Stimulated activated CD4-positive, alpha-beta T cell treated with anti-CD3 and anti-CD28 coated beads, Interleukin-1b, Interleukin-23, amount 100 ng/mL, for 1 hour (primary cell): ENCODE results near the gene ANKS1B.
"Not testable (repeated sequence)": the region's sequence is repeated elsewhere in the genome, so short reads cannot be mapped to it uniquely, and the experiment has no call there.

Experiments
- DNase-seq, 2 donors: peaks; one replicate each; pipeline ENCODE4 v3.0.0-alpha.2; 2020; ENCODE audit warnings: low read depth in 2 of 2

Gene ANKS1B

DNA sequence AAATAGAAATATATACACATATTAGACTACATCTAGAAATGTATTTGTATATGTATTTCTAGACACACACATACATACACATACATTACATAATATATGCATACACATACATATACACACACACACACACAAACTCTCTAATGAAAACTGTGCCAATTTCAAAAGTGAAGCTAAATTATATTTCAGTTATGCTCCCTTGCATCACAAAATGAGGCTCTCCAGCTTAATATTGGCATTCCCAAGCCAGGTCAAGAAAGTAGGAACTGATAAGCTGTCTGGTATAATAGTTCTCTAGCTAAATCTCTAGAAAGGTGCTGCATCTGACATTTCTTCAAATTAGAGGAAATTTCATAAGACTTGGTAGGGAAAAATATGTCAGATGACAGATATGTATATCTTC, 280.3 kb downstream of the ANKS1B start:
- no peak for DNase-seq

DNA sequence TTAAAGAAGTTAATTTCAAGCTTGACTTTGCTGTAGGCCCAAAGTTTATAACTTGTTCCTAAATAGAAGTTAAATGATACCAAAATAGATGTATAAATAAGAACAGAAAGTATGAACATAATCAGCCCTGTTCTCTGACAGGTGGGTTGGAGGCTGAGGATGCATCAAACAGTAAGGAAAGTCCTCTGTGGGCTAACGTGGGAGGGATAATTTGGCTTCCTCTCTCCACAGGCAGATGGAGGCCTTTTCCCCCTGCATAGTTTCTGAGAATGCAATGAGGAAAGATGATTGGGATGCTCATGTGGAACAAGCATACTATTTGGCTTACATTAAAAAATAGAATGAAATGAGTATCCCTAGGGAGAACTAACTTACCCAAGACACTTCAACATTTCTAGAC, 280.7 kb downstream of the ANKS1B start:
- DNase-seq, result no peak

DNA sequence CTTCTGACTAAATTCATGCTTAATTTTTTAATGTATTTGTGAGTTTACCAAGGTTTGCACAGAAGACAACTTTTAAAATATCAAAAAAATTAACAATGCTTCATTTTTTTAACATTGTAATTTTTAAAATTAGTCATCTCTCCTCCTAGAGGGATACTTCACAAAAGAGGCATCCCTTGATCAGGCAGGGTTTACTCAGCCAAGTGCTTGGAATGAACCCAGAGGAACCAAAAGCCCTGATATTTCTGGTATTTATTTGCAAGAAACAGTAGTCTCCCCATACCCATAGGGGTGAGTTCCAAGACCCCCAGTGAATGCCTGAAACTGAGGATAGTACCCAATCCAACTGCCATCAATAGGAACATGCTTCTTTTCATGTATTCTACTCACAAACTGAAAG, 284.7 kb downstream of the ANKS1B start:
- no peak for DNase-seq

DNA sequence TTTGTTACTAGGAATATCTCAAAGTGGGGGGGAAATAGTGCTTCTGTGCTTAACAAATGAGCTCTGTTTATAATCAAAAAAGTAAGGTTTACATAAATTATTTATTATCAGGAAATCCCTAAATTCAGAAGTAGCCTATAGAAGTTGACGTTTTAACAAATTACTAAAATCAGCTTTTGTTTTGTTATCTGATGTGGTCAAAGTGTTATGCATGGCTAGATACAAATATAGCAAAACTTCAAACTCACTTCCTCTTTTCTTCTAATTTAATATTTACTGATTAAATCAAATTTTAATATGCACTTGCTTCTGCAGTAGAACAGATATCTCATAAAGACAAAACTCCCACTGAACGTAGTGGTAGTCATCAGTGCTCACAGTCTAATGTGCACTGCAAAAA, 289.7 kb downstream of the ANKS1B start:
- no peak for DNase-seq

DNA sequence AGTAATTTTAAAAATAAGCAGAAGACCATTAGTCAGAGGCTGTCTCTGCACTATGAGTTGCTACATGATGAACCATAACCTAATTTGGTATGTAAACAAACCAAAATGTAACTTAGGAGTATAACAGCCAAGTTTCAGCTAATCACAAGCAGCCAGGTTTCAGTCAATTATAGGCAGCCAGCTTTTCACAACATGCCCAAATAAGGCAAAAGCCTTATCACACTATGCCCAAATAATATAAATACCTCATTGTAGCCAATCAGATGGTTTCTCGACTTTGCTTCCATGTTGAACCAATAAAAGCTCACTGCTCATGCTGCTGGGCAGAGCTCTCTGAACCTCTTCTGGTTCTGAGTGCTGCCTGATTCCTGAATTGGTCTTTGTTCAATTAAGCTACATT, 298.6 kb downstream of the ANKS1B start:
- no peak for DNase-seq

DNA sequence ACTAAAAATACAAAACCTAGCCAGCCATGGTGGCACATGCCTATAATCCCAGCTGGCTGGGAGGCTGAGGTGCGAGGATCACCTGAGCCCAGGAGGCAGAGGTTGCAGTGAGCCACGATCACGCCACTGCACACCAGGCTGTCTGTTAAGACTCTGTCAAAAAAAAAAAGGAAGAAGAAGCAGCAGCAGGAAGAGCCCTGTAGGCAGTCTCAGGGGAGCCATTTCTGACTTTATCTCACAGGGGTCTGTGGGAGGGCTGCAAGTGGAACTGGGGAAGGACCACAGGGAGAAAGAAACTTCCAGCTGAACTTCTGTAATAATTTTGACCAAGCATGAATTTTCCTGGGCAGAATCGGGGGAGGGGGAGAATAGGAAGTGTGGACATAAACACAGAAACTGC, 304.5 kb downstream of the ANKS1B start:
- DNase-seq, result no peak

DNA sequence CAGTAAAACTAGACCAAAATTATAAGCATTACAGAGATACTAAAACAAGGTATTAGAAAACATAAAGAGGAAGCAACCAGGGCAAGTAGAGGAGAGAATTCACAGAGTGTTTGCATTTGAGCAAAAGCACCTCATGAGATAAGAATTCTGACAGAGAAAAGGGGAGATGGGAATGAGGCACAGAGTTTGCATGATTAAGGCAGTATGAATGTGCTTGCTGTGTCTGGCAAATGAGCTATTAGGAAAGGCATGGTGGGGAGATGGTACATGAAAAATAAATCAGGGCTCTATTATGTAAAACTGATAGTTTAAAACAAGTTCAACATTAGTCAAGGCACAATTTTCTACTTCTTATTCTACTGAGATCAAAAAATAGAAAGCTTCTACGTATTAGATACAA, 314.1 kb downstream of the ANKS1B start:
- DNase-seq, result no peak

DNA sequence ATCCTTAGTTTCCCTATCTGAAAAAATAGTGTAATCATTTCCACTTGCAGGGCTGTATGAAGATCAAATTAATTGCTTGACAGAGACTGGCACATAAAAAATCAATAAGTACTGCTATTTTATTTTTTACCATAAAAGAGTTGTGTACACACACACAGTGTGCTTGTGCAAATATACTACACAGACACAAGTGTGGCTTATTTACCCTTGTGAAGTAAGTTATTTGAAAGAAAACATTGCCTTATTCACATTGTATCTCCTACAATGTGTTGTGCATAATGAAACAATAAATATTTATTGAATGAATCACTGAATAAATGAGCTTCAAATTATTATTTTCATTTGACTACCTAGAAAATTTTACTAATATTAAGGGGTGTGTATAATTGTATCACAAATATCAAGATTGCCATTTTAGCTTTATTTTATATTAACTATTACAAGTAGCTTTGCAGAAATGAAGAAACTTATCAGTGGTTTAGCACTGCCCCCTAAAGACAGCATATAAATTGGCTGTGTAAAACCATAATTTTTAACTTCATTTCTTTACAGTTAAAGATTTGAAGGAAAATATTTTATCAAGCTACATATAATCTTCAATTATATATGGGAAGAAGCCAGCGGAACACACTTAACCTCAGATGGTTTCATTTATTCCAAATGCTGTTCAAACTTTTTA, 325.9 kb downstream of the ANKS1B start:
- no peak for DNase-seq

DNA sequence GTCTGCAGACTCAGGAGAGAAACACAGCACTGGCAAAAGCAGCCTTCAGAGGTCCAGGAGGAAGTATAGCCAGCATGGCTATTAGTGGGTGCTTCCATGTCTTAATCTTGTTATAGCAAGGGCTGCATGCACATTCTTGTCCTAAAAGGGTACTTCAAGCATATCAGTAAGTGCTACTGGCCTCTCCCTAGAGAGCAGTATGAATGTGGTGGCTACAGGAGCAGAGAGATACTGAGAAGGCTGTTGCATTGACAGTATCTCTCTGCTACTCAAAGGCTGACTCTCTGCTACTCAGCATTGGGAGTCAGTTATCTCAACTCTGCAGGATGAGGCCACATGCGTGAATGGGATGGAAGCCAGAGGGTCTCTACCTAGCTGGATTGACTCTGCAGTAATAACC, 335.2 kb downstream of the ANKS1B start:
- no peak for DNase-seq

DNA sequence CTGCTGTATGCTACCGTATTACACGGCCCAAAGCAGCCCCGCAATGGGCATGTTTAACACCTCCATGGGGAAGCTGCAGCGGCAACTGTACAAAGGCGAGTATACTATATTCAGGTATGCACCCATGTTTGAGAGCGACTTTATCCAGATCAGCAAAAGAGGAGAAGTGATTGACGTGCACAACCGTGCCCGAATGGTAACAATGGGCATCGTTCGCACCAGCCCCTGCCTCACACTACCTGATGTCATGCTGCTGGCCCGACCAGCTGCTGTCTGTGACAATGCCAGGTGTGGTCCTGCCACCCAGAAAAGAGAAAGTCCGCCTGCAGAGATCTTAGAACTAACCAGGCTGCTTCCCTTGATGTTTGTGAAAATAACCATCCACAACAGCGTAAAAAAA, 336.6 kb downstream of the ANKS1B start:
- DNase-seq, result no peak

DNA sequence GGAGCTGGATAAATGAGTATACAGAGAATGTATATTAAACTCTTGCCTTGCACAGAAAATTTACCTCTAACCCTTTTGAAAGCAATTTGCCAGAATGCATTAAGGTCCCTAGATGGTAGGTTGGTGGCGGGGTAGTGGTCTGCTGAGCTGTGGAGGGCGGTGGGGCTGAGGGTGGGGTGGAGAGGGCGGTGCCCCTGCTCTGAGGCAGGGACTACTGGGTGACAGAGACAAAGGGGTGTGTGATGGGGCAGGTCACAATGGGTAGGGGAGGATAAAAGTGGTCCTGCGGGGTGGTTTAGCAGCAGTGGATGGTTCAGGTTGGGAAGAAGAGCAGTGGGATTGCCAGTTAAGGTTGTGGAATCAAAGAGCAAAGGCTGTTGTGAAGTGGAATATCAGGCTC, 337.3 kb downstream of the ANKS1B start, which contains the start of gene GARIN6:
GARIN6 (plus strand) TSS at position 301 of the 400 bp plus-strand sequence. CDS start 422 bp downstream, outside the sequence.
- no peak for DNase-seq

DNA sequence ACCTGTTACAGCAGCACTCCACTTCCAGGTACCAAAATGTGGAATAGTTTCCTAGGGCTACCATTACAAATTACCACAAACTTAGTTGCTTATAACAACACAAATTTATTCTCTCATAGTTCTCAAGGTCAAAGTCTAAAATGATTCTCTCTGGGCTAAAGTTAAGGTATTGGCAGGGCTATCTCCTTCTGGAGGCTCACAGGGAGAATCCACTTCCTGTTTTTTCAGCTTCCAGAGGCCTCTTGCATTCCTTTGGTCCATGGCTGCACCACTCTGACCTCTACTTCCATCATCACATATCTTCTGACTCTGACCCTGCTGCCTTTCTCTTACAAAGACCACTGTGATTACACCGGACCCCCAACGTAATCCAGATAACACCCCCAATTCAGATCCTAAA, 340.1 kb downstream of the ANKS1B start:
- DNase-seq, result no peak

DNA sequence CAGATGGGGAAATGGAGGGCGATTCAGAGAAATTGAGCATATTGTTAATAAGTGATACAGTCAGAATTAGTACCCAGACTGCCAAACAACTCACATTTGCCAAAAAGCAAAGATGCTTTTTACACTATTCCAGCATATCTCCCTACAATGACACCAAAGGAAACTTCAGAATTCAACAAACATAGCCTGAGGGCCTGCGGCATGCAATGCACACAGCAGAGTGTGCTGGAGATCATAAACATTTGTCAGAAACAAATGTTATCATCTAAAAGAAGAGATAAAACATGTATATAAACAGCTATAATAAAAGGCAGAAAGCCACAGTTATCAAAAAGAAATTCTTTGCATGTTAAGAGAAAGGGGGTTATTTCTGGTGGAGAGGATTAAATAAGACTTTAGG, 357.3 kb downstream of the ANKS1B start:
- DNase-seq, result no peak

DNA sequence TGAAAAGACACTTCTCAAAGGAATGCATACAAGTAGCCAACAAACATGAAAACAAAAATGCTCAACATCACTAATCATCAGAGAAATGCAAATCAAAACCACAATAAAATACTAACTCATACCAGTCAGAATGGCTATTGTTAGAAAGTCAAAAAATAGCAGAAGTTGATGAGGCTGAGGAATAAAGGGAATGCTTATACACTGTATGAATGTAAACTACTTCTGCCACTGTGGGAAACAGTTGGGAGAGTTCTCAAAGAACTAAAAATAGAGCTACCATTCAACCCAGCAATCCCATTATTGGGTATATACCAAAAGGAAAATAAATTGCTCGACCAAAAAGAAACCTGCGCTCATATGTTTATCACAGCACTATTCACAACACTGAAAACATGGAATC, 360.1 kb downstream of the ANKS1B start:
- DNase-seq, result not testable (repeated sequence)

DNA sequence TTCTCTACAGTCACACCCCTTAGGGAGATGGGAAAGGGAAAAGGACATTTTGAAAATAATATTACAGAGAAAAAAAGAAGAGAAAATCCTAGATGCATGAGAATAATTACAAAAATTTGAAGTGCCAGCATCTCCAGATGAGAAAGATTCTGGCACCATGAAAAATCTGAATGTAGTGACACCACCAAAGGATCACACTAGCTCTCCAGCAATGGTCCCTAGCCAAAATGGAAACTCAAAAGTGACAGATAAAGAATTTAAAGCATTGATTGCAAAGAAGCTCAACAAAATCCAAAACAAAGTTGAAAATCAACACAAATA, 364.6 kb downstream of the ANKS1B start:
- DNase-seq, result no peak

DNA sequence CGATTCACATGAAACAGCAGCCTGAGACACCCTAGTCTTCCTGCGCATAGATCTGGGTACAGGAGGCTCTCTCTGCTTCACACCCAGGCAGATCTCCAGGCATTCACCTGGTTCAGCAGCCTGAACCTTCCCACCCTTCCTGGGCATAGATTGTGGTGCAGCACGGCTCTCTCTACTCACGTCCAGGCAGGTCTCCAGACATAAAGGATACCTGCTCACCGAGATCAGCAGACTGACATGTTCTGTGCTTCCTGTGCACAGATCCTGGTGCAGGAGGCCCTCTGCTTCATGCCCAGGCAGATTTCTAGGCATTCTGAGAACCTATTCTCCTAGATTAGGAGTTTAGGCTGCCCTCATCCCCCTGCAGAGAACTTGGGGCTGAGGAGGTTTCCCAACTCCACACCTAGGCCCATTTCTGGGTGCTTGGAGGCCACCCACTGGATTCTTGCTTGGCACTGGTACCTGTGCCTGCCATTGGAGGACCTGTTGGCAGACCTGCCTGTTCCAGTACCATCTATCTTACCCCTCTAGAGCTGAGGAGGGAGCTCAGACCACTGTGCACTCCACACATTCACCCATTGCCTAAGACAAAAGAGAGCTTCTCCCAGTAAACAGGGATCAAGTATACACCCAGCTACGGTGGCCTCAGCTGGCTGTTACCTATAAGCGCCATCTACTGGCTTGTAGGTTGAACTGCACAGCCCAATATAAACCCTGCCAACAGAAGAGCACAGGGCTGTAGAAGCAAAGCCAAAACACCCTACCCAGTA, 365.2 kb downstream of the ANKS1B start:
- DNase-seq, result no peak

DNA sequence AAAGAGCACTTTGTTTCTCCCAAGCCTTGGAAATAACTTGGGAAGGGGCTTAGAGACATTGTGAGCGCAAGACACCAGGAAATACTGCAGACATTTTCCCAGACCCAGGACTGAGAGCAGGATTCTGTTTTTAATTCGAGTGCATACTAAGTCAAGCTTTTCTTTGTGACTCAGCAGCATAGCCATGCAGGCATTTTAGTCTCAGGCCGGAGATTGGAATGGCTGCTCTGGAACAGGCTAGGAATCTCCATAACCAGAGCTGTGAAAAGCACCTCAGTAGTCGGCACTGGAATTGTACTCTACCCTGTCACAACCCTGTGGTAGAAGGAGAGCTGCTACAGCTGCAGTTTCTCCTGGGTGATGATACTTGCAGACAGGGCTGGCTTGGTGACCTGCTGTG, 366.1 kb downstream of the ANKS1B start:
- no peak for DNase-seq

DNA sequence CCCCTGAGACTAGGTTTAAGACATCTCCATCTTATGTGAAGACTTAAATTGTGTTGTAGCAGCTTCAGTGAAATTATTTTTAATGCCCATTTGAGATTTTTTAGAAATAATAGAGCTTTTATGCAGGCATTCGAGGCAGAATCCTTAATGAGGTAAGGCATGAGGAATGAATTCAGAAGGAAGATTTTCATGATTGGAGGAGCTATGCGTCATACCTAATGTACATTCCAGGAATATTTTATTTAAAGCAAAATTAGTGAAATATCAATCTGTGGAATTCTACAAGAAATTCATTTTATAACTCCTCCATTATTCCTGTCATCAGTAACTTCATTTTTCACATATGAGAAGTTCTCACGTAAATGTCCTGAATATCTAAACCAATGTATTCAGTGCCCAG, 373.1 kb downstream of the ANKS1B start:
- no peak for DNase-seq

DNA sequence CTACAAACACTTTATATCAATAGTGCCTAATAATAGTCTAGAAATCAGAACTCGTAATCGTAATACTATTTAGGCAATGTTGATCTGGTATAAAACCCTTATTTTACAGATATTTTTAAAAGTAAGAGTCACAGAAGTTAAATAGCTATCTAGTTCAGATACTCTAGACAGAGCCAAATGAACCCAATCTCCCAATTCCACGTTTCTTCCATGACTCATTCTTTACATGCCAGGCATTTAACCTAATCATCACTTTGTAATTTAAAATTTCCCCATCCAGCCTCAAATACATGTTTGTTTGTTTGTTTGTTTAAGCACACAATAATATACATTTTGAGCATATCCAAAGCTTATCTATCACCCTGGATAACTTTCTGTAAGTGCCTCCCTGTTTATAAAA, 373.6 kb downstream of the ANKS1B start:
- no peak for DNase-seq

DNA sequence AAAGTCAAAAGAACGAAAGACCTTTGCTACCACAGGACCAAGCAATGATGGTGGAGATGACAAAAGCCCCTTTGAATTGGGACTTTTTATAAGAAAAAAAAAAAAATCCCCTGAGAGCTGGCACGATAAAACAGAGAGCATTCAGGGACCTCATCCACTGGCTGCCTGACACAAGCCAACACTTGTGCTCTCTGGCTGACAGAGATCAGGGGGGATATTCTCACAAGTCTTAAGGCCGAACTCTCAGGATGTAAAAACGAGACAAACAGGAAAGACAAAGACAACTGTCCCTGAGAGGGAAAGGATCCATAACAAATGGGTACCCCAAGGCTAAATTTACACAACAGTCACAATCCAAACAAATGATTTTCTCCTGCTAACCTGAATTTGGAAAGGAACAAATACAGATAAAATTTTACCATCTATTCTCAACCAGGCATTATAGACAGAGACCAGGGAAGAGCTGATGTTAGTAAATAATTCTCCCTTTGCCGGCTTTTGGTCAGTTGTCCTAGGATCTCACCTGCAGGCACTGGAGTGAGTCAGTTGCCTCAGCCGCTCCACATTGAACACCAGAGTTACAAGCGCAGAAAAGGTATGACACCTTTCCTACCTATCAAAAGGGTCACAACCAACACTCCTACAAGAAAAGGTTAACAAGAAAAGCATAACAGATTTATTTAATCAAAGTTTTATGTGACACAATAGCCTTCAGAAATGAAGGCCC, 375.1 kb downstream of the ANKS1B start:
- no peak for DNase-seq

DNA sequence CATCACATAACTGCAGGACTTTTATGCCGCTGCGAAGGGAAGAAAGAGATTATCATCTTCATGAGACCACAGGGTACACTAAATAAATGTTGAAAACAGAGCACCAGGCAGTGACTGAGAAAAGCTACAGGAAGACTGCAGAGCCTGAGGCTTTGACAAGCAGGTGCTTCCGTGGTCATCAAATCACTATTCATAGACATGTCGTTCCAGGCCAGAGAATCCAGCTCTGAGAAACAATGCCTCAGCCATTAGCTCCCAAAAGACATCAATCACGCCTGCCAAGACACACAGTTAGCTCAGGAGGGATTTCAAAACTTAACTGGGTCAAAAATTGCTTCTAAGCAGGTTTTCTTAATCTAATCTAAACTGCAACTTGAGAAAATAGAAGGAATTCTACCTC, 384.3 kb downstream of the ANKS1B start:
- DNase-seq, result no peak

DNA sequence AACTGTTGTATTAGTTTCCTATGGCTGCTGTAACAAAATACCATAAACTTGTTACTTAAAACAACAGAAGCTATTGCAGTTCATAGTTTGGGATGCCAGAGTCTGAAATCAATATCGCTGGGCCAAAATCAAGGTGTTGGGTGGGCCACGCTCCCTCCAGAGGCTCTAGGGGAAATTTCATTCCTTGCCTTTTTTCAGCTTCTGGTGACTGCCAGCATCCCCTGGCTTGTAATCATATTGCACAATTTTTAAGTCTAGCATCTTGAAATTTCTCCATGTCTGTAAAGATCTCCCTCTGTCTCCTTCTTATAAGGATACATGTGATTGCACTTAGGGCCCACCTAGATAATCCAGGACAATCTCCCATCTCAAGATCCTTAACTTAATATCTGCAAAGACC, 386.0 kb downstream of the ANKS1B start:
- no peak for DNase-seq

DNA sequence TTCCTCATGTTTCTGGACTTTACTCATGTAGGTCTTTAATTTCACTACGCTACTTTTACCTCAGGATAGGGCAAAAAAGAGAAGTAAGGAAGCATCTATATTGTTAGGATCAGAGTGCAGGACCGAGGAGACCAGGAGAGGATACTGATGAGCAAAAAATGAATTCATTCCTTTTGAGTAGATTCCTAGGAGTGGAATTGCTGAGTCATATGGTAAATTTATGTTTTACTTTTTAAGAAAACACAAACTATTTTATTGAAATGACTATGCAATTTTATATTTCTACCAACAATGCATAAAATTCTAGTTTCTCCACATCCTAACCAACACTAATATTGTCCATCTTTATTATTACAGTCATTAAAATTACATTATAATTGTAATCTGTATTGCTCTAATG, 388.0 kb downstream of the ANKS1B start:
- no peak for DNase-seq
